NCI-H1694 (cell line): ENCODE results near the gene POPDC2.

Experiments
- DNase-seq: peaks from one replicate; lab custom pipeline; 2025; lab: John Stamatoyannopoulos, UW

The POPDC2 gene

DNA sequence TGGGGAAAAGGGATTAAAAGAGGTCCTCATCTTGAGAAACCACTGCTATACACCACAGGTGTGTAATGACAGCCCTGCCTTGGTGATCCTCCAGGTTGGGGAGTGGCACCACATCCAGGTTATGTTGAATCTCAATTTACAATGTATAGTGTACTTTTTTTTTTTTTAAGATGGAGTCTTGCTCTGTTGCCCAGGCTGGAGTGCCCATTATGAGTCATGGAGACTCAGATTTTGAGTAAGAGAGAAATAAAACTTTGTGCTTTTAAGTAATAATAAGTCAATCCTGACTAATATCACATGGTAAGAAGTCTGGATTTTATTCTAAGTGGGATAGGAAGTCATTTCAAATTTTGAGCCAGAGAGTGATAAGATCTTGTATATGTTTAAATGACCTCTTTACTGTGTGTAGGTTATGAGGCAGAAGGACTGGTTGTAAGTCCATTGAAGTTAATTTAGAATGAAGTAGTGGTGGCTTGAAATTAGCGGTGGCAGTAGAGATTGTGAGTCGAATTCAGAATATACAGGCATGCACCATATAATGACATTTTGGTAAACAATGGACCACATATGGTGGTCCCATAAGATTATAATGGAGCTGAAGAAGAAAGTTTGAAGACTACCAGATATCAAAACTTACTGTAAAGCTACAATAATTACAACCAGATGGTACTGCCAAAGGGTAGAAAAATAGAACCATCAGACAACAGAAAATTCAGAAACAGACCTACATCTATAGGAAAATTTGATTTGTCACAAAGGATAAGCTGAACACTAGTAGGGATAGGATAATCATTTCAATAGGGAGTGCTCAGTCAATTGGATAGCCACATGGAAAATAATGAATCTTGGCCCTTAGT, 20.7 kb downstream of the POPDC2 start:
- no peak for DNase-seq

DNA sequence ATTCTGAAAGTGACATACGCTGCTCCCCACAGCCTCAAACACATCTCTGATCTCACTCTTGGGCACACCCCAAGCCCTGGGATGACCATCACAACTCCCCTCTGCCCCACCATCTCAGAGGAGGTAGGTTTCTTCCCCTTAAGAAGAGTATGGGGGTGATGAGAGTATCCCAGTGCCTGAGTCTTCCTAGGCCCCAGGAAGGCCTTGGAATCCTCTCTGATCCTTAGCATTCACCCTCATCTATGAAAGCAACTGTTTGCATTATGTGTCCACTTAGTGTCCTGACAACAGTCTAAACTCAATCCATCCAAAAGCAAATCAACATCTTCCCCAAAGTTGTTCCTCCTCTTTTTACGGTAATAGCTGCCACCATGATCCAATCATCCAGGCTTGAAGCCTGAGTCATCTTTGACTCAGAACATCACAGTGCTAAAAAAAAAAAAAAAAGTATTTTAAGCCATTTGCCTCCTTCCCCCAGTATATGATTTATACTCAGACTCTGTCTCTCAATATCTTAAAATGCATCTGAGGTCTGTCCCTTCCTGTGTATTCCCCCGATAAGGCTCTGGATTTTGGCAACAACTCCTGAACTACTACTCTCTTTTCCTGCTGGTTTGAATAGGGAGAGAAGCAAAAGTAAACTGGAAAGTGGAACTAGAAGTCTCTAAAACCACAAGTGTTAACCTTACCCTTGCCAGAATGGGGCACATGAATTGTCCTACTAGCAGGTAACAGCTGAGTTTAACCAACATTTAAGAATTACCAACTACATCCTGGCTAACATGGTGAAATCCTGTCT, 22.5 kb downstream of the POPDC2 start:
- no peak for DNase-seq

DNA sequence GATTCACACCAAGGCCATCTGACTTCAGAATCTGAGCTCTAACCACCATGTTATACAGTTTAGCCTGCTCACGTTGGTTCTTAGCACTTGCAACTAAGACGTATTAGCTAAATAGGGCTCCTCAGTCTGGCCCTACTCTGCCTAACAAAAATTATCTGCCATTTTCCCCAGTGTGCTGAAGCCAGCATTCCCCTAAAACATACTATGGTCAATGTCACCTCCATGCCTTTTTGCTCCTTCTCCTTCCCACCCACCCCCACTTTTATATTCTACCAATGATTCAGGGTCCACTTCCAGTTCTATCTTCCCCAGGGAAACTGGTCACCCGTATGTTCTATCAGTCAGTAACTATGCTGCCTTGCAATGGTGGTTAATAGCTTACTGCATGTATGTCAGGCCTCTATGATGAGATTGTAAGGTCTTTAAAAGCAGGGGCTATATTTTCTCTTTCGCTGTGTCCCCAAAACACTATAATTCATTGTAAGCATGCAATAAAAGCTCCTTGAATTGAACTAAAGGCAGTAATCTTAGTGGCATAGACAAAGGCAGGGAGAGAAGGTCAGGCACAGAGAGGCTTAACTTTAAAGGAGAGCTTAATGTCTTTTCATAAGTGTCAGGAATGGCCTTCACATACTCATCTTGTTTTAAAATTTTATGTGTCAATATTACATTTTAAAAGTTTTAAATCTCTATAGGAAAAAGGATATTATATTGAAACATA, 23.3 kb downstream of the POPDC2 start:
- no peak for DNase-seq

DNA sequence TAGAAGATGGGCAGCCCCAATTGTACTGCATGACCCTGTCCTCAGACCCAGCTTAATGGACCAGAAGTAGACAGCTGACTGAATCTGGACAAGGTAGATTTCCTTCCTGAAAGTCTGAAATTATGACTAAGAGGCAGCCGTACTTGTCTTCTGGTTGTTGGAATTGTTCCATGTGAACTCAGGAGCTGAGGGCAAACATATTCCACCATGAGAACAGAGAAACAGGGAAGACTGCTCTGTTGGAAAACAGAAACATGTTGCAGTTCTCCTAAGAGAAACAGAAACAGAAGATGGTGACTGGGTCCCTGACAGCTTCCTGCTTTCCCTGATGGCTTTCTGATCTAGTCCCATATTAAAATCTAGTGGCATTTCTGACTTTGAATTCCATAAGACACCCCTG, 24.1 kb downstream of the POPDC2 start:
- DNase-seq = no peak

DNA sequence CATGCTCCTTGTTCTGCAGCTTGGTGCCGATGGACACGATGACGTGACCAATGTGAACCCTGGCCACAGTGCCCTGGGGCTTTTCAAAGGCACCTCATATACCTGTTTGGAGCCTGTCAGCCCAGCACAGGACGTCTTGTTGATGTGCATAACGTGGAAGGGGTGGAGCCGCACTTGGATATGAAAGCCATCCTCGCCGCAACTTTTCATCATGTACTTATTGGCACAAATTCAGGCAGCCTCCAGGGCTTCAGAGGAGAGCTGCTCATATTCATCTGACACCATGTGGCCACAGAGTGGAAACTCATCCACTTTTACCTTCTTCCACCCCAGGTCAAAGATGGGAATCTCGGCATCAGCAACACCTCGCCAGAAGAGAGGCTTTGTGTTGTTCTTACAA, 24.7 kb downstream of the POPDC2 start:
- no peak for DNase-seq

DNA sequence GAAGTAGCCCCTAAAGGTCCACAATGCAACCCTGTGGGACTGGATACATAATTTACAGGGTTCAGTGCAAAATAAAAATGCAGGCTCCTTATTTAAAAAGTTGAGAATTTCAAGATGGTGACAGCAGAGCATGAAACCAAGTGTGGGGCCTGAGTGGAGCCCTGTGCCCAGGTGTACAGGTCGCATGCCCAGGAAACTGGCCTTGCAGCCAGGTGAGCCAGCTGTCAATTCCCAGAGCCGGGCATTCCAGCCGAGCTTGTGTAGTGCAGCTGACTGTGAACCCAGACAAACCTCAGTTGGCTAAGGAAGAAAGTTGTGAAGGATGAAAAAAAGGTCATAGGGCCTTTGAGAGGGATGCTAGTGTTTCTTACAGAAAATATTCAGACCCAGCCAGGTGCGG, 27.6 kb downstream of the POPDC2 start:
- no peak for DNase-seq

DNA sequence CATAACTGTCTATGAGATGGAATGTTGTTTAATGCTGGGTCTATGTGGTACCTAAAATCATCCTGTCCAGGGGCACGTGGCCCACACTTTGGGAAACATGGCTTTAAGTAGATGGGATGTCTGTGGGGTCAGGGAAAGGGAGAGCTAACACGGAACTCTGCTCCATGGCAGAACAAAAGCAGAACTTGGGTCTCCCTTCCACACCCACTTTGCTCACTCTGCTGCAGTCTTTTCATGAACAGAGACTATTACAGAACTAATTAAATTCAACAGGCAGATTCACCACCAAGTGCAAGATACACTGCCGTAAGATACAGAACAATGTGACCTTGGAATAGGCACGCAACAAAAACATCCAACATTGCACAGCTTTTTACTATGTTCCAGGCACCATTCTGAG, 28.2 kb downstream of the POPDC2 start:
- no peak for DNase-seq

DNA sequence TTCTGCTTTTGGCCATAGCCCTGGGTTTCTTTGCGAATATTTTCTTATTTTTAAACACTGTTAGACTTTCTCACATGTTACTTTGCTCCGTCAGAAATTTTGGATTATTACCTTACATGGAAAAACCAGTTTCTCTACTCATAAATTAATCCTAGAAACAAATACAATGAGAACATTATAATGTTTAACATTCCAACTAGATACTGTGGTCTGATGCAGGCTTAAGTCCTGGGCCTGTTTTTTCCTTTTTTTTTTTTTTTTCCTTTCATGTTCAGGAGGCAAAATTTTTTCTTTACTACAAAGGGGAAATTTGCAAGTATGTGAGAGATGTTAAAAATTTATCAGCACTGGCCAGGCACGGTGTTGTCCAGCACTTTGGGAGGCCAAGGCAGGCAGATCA, 28.9 kb downstream of the POPDC2 start:
- no peak for DNase-seq

DNA sequence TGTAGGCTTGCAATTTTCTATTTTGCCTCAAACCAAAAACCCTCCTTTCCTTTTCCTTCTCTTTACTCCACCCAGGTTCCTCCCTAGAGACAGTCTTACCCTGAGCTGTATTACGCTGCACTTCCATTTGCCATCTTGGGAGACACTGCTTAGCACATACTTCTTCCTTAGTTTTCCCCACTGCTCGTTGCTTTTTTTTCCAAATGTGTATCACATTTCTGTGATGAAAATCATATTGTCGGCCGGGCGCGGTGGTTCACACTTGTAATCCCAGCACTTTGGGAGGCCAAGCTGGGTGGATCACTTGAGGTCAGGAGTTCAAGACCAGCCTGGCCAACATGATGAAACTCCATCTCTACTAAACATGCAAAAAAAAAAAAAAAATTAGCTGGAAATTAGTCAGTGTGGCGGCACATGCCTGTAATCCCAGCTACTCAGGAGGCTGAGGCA, 29.5 kb downstream of the POPDC2 start:
- DNase-seq = no peak

DNA sequence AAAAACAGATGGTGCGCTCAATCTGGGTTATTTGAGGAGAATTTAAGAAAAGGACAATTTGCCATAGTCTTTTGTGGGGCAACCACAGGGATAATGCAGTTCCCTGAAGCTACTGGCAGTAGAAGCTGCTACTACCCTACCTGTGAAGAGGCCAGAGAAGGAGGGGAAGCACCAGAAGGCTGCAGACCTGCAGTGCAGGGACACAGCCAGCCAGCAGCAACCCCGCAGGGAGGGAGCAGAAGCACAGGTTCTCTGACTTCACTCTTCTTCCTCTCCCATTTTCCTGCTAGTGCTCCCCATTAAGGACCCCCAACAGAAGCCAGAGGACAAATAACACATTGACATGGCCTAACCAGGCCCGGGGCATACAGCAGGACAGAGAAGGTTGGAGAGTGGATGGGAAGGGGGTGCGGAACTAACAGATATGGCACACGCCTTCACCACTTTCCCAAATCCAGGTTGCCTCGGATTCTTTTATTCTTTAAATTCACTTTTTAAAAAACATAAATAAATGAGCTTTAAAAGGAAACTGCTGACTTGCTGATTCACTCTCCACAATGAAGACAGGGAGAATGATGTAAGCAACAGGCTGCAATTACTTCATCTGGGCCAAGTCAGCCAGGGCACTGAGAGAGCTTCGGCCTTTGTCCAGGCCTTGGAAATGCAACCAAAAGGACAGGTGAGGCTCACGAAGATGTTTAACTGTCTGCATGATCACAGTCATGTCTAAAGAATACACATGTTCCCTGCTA, 30.1 kb downstream of the POPDC2 start:
- DNase-seq = no peak

DNA sequence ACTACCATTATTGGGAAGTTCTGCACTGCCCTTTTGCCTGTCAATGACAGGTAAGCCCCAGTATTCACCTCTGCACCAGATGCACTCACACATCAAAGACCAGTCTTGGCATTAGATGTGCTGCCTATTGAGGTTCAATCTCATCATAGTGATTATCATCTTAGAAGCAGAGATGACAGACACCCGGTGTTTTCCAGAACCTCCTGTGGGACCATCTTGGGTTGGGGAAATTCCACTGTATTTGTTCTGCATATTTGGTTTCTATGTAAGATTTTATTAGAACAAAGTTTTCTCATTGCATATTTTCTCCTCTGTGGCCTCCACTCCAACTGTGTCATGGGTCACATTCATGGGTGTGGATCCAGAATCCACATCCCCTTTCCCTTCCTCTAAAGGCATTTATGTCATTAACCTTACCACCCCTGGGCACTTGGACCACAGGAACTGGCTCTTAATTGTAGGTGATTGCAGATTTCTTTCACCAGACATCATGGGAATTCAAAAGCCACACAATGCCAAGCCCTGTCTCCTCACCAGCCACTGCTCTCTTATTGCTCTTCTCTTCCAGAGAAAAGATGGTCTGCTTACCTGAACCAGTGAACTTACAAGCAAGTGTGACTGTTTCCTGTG, 31.5 kb downstream of the POPDC2 start:
- DNase-seq = no peak

DNA sequence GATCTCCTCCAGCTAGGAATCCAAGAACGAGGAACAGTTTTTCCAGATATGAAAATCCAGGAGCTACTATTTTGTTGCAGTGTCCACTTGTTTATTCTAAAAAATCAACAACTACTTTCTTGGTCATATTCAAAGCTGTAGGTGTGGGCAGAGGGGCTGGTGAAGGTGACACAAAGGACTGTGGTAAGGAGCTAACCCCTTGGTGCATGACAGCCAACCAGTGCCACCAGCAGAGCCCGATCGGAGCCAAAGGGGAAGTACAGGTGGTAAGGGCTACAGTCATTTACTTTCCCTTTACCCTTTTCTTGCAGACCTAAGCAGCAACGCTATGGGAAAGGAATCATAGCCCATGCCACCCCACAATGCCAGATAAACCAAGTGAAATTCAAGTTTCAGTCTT, 32.0 kb downstream of the POPDC2 start:
- DNase-seq = no peak

DNA sequence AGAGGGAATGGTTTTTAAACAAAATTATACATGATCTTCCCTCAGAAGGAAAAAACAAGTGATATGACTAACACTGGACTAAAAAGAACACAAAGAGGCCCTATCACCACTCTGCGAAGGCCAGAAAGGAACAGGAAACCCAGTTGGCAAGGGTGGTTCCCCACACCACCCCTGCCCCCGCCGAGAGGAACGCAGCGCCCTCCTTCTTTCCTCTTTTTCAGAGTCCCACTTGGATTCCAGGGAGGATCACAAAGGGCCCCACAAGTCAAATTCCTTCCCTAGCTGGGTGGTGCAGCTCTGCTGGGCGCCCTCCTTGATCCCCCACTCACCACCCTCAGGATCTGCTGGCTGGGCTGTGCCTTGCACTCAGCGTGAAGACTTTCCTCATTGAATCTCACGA, 32.9 kb downstream of the POPDC2 start:
- DNase-seq = no peak

DNA sequence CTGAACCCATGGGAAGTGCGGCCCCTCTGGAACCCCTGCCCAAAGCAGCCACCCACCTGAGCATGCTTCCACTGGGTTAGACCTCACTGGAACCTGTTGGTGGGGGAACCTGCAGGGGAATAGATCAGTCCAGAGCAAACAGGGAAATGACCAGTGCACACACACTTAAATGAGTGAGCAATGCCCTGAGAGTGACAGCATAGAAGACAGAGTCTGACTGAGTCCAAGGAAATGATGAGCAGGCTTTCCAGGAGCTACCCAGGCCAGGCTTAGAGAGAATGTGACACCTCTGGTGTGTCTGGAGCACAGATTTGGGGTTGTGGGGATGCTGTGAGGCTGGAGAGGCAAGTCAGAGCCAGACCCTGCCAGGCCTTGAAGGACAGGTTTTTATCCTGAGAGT, 34.2 kb downstream of the POPDC2 start:
- DNase-seq = no peak

DNA sequence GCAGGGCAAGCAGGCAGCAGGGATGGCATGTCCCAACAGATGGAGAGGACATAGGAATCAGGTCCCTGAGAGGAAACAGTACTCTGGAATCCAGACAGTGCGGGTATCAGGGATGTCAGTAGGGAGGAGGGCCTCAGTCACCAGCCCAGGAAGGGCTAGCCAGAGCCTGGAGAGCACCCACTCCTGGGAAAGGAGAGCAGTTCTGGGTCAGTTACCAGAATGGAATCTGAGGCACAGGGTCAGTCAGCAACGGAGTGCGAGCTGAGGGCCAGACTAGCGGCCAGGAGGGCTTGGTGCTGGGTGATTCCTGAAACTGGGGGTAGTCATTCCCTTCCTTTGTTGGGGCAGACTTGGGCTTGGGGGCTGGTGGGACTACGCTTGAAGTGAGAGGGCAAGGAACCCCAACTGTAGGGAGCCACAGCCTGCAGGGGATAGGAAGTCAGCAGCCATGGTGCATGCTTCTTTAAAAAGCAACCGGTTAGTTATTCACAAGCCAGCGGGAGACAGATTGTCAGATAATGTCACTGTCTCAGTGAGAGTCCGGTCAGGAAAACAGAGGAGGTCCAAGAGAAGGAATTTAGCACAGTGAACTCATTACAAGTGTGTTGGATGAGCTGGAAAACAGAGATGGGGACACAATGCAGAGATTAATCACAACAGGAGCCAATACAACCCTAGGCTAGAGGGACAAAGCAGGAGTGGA, 34.8 kb downstream of the POPDC2 start:
- DNase-seq = no peak

DNA sequence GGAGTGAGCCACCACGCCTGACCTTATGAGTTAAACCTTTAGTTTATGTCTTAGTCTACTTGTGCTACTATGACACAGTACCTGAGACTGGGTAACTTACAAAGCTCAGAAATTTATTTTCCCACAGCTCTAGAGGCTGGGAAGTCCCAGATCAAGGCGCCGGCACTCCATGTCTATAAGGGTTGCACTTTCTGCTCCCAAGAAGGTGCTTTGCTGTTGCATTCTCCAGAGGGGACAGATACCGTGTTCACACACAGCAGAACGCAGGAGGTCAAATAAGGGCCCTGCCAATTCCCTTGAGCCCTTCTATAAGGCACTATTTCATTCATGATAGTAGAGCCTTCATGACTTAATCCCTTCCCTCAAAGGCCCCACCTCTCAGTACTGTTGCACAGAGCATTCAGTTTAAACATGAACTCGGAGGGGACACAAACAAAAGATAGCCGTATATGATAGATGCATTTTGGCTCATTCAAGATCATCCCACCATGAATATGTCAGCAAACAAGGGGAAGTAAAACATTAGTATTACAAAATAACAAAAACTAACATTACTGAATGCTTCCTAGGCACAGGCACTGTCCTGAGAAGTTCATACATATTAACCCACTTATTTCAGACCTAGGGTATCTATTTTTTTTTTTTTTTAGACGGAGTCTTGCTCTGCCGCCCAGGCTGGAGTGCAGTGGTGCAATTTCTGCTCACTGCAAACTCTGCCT, 36.2 kb downstream of the POPDC2 start:
- no peak for DNase-seq

DNA sequence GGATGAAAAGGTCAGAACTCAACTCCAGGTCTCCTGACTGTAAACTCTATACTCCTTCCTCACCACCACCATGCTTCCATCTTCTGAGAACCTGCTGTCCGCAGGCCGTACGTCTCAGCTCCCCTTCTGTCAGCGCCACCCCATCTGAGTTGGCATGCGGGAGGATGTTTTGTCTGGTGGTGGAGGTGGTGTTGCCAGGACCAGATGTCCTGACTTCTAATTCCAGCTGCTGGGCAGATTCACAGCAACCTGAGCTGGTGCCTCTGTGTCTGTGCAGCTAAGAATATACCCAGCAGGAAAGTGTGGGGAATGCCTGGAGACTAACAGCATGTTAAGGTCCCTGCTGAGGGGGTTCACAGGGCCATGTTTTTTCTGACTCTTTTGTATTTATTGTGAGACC, 39.5 kb downstream of the POPDC2 start:
- no peak for DNase-seq

DNA sequence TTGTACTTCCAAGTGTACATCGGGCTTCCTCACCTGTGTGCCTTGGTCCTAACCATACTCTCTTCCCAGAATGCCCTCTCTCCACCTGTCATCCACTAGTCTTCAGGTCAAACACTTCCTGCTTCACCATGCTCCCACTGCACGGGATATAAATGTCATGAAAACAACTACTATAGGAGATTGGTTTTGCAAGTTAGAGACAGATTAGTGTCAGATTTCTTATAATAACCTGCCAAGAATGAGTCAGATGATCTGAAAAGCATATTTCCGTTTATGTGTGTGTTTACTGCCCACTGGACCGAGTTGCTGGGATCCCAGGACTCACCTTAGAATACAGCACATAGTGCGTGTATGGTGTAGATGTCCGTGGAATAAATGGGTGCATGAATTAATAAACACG, 41.3 kb downstream of the POPDC2 start:
- DNase-seq = no peak

DNA sequence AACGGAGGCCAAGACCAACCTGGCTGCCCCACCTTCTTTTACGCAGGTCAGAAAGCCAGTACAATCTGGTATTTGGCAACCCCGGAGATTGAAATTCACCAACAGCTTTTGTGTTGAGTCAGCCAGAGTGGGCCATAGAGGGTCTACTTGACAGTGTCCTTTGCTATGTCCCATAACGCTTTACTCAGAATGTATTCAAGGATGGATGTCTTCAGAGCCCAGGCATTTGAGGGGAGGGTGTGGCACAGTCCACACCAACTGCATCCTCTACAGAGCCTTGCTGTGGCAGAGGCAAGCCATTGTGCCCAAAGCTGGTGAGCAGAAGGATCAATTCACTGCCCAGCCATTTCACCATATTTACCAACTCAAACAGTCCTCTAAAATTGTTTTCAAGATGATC, 44.3 kb downstream of the POPDC2 start:
- no peak for DNase-seq

DNA sequence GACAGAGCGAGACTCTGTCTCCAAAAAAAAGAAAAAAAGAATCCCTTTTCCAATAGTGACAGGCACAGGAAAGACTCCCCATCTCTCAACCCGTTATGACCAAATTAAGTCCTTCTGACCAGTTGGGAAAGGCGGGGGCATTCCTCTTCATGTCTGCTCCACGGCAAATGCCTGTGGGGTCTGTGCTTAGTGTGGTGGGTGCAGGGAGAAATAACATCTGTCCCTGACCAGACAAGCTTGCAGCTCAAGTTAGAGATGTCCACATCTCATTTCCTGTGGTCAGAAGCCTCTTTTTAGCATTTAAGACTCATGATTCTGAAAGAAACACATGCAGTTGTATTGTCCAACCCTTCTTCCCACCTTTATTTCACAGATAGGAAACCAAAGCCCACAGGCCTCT, 46.5 kb downstream of the POPDC2 start:
- no peak for DNase-seq
